Stimulated activated CD4-positive, alpha-beta T cell treated with anti-CD3 and anti-CD28 coated beads, Interleukin-2, amount 100 ng/mL, for 24 hours (primary cell): ENCODE results near the gene CHST11.
"Not testable (repeated sequence)": the region's sequence is repeated elsewhere in the genome, so short reads cannot be mapped to it uniquely, and the experiment has no call there.

Experiments
- DNase-seq, 2 donors: peaks; one replicate each; pipeline ENCODE4 v3.0.0-alpha.2; 2020

CHST11 gene

GRCh38 chr12:104534162-104534856 lies 77.6 kb downstream of the CHST11 start:
- DNase-seq: no peak

GRCh38 chr12:104534857-104535248 lies 78.1 kb downstream of the CHST11 start:
- DNase-seq: no peak

GRCh38 chr12:104535369-104535768 lies 78.6 kb downstream of the CHST11 start:
- no peak for DNase-seq

- no peak for DNase-seq
Measured at GRCh38 chr12:104536841-104537240, 80.1 kb downstream of the CHST11 start.

GRCh38 chr12:104538056-104538455 lies 81.3 kb downstream of the CHST11 start:
- no peak for DNase-seq

- no peak for DNase-seq
Measured at GRCh38 chr12:104538891-104539462, 82.2 kb downstream of the CHST11 start.

GRCh38 chr12:104544836-104545235 lies 88.1 kb downstream of the CHST11 start:
- DNase-seq: no peak

- DNase-seq: no peak
Measured at GRCh38 chr12:104546575-104546974, 89.8 kb downstream of the CHST11 start.

- no peak for DNase-seq
Measured at GRCh38 chr12:104547235-104547634, 90.5 kb downstream of the CHST11 start.

- no peak for DNase-seq
Measured at GRCh38 chr12:104549815-104550480, 93.2 kb downstream of the CHST11 start.

GRCh38 chr12:104551313-104551931 lies 94.7 kb downstream of the CHST11 start:
- DNase-seq: no peak

- DNase-seq: no peak
Measured at GRCh38 chr12:104553421-104553820, 96.7 kb downstream of the CHST11 start.

GRCh38 chr12:104555648-104556047 lies 98.9 kb downstream of the CHST11 start:
- no peak for DNase-seq

GRCh38 chr12:104557488-104558195 lies 100.9 kb downstream of the CHST11 start:
- DNase-seq: no peak

GRCh38 chr12:104560881-104561280 lies 104.1 kb downstream of the CHST11 start:
- no peak for DNase-seq

- no peak for DNase-seq
Measured at GRCh38 chr12:104562763-104563162, 106.0 kb downstream of the CHST11 start.

GRCh38 chr12:104564662-104565061 lies 107.9 kb downstream of the CHST11 start:
- not testable (repeated sequence) for DNase-seq

GRCh38 chr12:104565606-104566243 lies 109.0 kb downstream of the CHST11 start:
- DNase-seq: no peak

- DNase-seq: peak; percentile 45 to 48
Measured at GRCh38 chr12:104566244-104566993, 109.7 kb downstream of the CHST11 start.

GRCh38 chr12:104567832-104568486 lies 111.2 kb downstream of the CHST11 start:
- no peak for DNase-seq

- no peak for DNase-seq
Measured at GRCh38 chr12:104568487-104568868, 111.7 kb downstream of the CHST11 start.
